OCI-LY7 (cell line): ENCODE measurements around the gene SFT2D1. TPM values are rescaled to one million over a fixed set of nuclear protein-coding genes. Genes with fewer than 3 reads are reported as not detected.

Experiments used
- BruUV-seq: library from RNA; stranded (reverse); fragments of 400-500 nt; replicated peaks from 2 replicates; lab custom pipeline; 2021; lab: Mats Ljungman, UMichigan
- CTCF ChIA-PET: fragments of 300-600 bp; sonication (Branson Sonifier 250); formaldehyde crosslinking; loops from one replicate; lab custom pipeline; 2022; ENCODE audit warnings: antibody characterized with exemption; ENCODE audit not compliant: unreplicated experiment; lab: Charles Lee
- POLR2A ChIA-PET: fragments of 300-600 bp; sonication (Branson Sonifier 250); formaldehyde crosslinking; loops from one replicate; lab custom pipeline; 2022; ENCODE audit warnings: antibody characterized with exemption; lab: Charles Lee
- DNase-seq: peaks from one replicate; pipeline ENCODE4 v3.0.0-alpha.2; 2015; ENCODE audit warnings: low spot score
- H2AFZ ChIP-seq: fragments of 200-600 bp; sonication (generic), shearing (Covaris generic); 2 replicates; pipeline ENCODE4 v1.6.1; 2014; ENCODE audit warnings: mild to moderate bottlenecking, antibody characterized with exemption, low read length, moderate library complexity
- H3K27ac ChIP-seq: fragments of 200-600 bp; sonication (generic); 2 replicates; pipeline ENCODE4 v1.5.1; 2014; ENCODE audit warnings: mixed run types, low read depth, mild to moderate bottlenecking, moderate library complexity, low read length, inconsistent platforms; ENCODE audit not compliant: poor library complexity, severe bottlenecking
- H3K36me3 ChIP-seq: fragments of 200-600 bp; sonication (generic); 2 replicates; pipeline ENCODE4 v1.6.1; 2014; ENCODE audit warnings: mild to moderate bottlenecking, antibody characterized with exemption, low read length, moderate library complexity, mixed read lengths; ENCODE audit not compliant: insufficient read depth
- H3K4me1 ChIP-seq: fragments of 200-600 bp; sonication (generic); 2 replicates; pipeline ENCODE4 v1.5.1; 2014; ENCODE audit warnings: mild to moderate bottlenecking, low read length; ENCODE audit not compliant: insufficient read depth, poor library complexity, severe bottlenecking
- H3K4me2 ChIP-seq: fragments of 200-600 bp; sonication (generic); 2 replicates; pipeline ENCODE4 v1.6.1; 2014; ENCODE audit warnings: mild to moderate bottlenecking, low read length
- H3K4me3 ChIP-seq: fragments of 200-600 bp; sonication (generic); 2 replicates; pipeline ENCODE4 v1.5.1; 2014; ENCODE audit warnings: mild to moderate bottlenecking, low read depth, low read length; ENCODE audit not compliant: poor library complexity, severe bottlenecking
- H3K79me2 ChIP-seq: fragments of 200-600 bp; sonication (generic); 2 replicates; pipeline ENCODE4 v1.6.1; 2016; ENCODE audit warnings: low read depth, mild to moderate bottlenecking, low read length, moderate library complexity, mixed read lengths; ENCODE audit not compliant: insufficient read depth
- H3K9me2 ChIP-seq: fragments of 200-600 bp; sonication (generic); 2 replicates; pipeline ENCODE4 v1.6.1; 2016; ENCODE audit warnings: mild to moderate bottlenecking, low read length, mixed read lengths; ENCODE audit not compliant: insufficient read depth
- H3K9me3 ChIP-seq: fragments of 200-600 bp; sonication (generic); 2 replicates; pipeline ENCODE4 v1.6.1; 2014; ENCODE audit warnings: mild to moderate bottlenecking, mixed run types, low read length, mixed read lengths
- H4K20me1 ChIP-seq: fragments of 200-600 bp; sonication (generic); 2 replicates; pipeline ENCODE4 v1.6.1; 2014; ENCODE audit warnings: mild to moderate bottlenecking, antibody characterized with exemption, low read length, moderate library complexity, mixed read lengths; ENCODE audit not compliant: insufficient read depth
- EZH2phosphoT487 ChIP-seq: fragments of 200-600 bp; sonication (generic); IDR thresholded peaks from 2 replicates; pipeline ENCODE4 v1.6.1; 2018; ENCODE audit warnings: low read depth, borderline replicate concordance, mild to moderate bottlenecking, mixed run types, antibody characterized with exemption, low read length, moderate library complexity, mixed read lengths
- intact Hi-C: fragments of 100-400 bp; cut with micrococcal nuclease; formaldehyde crosslinking; loops from one replicate; pipeline ENCODE4 v1.10.0; 2022; ENCODE audit not compliant: unreplicated experiment
- total RNA-seq, 2 experiments: library from RNA; depleted of rRNA in 1 of 2; stranded (reverse); fragments of >200 nt in 1 of 2; shearing (Covaris generic) in 1 of 2; gene quantifications; 2 replicates each; pipeline ENCODE4 v1.2.3, GENCODE V29; 2014 to 2022
- TF ChIP-seq, protein P1 (sequence below): fragments of 200-600 bp; sonication (generic); conservative IDR thresholded peaks from 2 replicates; pipeline ENCODE4 v1.5.1; 2014; ENCODE audit warnings: mild to moderate bottlenecking, antibody characterized with exemption, low read length, moderate library complexity, mixed read lengths

SFT2D1 gene
- total RNA-seq, 2 experiments from 2014 or later, result 43.4 to 63.9 TPM

DNA sequence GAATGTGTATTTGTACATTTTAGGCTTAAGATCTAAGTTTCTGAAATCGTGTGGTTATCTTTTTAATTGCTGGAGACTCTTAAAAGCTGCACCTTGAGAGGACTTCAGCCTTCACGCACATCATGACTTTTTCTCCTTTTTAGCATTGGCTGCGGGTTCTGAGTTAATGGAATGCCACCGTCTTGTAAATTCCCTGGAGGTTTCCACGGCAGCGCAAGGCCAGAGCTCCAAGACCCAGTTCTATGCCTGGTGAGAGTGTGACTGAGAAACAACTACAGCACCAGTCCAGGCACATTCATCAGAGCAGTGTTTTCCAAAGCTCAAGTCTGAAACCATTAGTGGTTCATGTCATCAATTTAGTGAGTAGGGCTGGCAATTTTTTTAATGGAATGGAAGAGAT lies 57.1 kb downstream of the SFT2D1 start:
- CTCF ChIA-PET, result interaction anchor here (2.6 kb wide), 1 partner anchor 9 kb away, joined by 7 read pairs; no protein-coding TSS in a partner anchor
- POLR2A ChIA-PET, result interaction anchor here (0.5 to 1.7 kb wide), 6 partner anchors 25 to 58 kb away, joined by 3 to 4 read pairs (median 3); no protein-coding TSS in a partner anchor

GRCh38 chr6:166284640-166285039 lies 57.7 kb downstream of the SFT2D1 start:
- DNase-seq, result no peak
- no TSS peak for BruUV-seq
- H3K36me3 ChIP-seq, result no peaks in the 10 kb centered on the region
- peaks cover 25% of the 10 kb centered on the region for H3K4me1 ChIP-seq
- H4K20me1 ChIP-seq, result no peaks in the 10 kb centered on the region
- intact Hi-C loops, result loop anchor here (5.0 kb wide), 1 partner anchor 57 kb away; no protein-coding TSS in a partner anchor
- H3K79me2 ChIP-seq, result no peaks in the 10 kb centered on the region
- H3K27ac ChIP-seq, result no peak overlapping the region
- TF ChIP-seq, protein P1, sequence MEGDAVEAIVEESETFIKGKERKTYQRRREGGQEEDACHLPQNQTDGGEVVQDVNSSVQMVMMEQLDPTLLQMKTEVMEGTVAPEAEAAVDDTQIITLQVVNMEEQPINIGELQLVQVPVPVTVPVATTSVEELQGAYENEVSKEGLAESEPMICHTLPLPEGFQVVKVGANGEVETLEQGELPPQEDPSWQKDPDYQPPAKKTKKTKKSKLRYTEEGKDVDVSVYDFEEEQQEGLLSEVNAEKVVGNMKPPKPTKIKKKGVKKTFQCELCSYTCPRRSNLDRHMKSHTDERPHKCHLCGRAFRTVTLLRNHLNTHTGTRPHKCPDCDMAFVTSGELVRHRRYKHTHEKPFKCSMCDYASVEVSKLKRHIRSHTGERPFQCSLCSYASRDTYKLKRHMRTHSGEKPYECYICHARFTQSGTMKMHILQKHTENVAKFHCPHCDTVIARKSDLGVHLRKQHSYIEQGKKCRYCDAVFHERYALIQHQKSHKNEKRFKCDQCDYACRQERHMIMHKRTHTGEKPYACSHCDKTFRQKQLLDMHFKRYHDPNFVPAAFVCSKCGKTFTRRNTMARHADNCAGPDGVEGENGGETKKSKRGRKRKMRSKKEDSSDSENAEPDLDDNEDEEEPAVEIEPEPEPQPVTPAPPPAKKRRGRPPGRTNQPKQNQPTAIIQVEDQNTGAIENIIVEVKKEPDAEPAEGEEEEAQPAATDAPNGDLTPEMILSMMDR, result no peak
- no peak for TF ChIP-seq EZH2phosphoT487
- no peaks in the 10 kb centered on the region for H3K9me2 ChIP-seq
- H3K4me2 ChIP-seq, result no peak overlapping the region
- CTCF ChIA-PET, result interaction anchor here (2.6 kb wide), 1 partner anchor 8 kb away, joined by 7 read pairs; no protein-coding TSS in a partner anchor
- H2AFZ ChIP-seq, result no peak overlapping the region
- H3K9me3 ChIP-seq, result no peaks in the 10 kb centered on the region
- H3K4me3 ChIP-seq, result no peak overlapping the region
- POLR2A ChIA-PET, result interaction anchor here (0.6 to 1.1 kb wide), 2 partner anchors 28 to 163 kb away, joined by 3 to 6 read pairs; no protein-coding TSS in a partner anchor

More for the DNA sequence above, 57.1 kb downstream of the SFT2D1 start:
- H3K4me2 ChIP-seq, result no peak overlapping the region
- no peaks in the 10 kb centered on the region for H3K9me2 ChIP-seq
- TF ChIP-seq, protein P1, result no peak
- no peak for TF ChIP-seq EZH2phosphoT487
- H3K4me3 ChIP-seq, result no peak overlapping the region
- H3K36me3 ChIP-seq, result no peaks in the 10 kb centered on the region
- intact Hi-C loops, result loop anchor here (5.0 kb wide), 1 partner anchor 58 kb away; no protein-coding TSS in a partner anchor
- no peaks in the 10 kb centered on the region for H3K9me3 ChIP-seq
- H3K4me1 ChIP-seq, result peaks cover 25% of the 10 kb centered on the region
- DNase-seq, result no peak
- H2AFZ ChIP-seq, result no peak overlapping the region; the same call in 1 of the 2 replicates
- no peaks in the 10 kb centered on the region for H3K79me2 ChIP-seq
- H3K27ac ChIP-seq, result peak overlapping the region; percentile 86
- no peaks in the 10 kb centered on the region for H4K20me1 ChIP-seq
- BruUV-seq, result no TSS peak

- H4K20me1 ChIP-seq, result no peaks in the 10 kb centered on the region
- intact Hi-C loops, result no loop called here
- no peak for DNase-seq
- H3K4me2 ChIP-seq, result no peak overlapping the region
- no peak overlapping the region for H3K4me3 ChIP-seq
- H3K9me3 ChIP-seq, result no peaks in the 10 kb centered on the region
- TF ChIP-seq, protein P1, result no peak
- no peak for TF ChIP-seq EZH2phosphoT487
- ChIA-PET POLR2A (interaction anchor here (0.6 to 2.3 kb wide), 4 partner anchors 23 to 41 kb away, joined by 3 to 8 read pairs (median 3); no protein-coding TSS in a partner anchor), CTCF (no interaction called here)
- no peak overlapping the region for H3K27ac ChIP-seq
- H3K9me2 ChIP-seq, result no peaks in the 10 kb centered on the region
- H3K4me1 ChIP-seq, result peaks cover 25% of the 10 kb centered on the region
- H2AFZ ChIP-seq, result no peak overlapping the region
- no TSS peak for BruUV-seq
- no peaks in the 10 kb centered on the region for H3K36me3 ChIP-seq
- no peaks in the 10 kb centered on the region for H3K79me2 ChIP-seq
Measured at GRCh38 chr6:166282394-166283032, 59.8 kb downstream of the SFT2D1 start.
